ENCODE measurements around the gene PLPPR1.
"Not testable (repeated sequence)": the region's sequence is repeated elsewhere in the genome, so short reads cannot be mapped to it uniquely, and the experiment has no call there.

Gene PLPPR1

DNA sequence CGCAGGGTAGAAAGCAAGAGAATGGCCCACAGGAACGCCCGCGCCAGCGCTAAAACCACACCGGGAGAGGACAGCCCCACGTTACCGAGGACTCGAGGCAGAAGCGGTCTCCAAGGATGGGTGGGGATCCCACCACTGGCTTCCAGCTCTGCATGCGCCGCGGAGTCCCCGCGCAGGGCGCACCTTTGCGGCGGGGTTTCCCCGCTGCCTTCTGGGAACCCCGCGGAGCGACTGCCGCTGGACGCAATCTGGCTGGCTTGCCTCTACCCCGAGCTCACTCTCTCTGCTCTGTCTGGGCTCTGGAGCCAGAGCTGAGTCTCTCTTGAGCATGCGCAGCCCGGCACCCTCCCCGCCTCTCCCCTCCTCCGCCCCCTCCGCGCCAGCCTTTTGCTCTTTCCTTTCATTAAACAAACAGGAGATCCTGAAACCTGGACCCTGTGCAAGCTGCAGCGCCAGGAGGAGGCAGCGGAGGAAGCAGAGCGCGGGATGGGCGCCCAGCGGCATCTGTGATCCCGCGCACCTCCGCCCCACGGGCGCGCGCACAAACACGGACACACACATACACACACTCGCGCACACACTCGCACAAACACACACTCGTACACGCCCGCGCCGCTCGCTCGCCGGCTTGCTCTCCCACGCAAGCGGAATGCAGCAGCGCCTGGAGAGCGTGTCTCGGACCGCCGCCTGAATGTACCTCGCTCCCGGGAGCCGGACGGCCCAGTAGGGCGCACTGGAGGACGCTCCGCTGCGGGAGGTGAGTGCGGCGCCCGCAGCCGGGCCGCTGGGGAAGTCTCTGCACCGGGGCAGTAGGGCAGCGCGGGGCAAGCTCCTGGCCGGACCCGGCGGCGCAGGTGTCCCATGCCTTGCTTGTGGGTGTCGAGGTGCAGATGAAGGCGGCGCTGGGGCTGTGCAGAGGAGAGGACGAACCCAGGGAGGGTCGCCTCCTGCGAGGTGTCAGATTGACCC, at the start of gene PLPPR1:
Gene PLPPR1, plus strand, starts transcription at position 382 of the 969 bp plus-strand sequence.
- no peak for ATAC-seq

DNA sequence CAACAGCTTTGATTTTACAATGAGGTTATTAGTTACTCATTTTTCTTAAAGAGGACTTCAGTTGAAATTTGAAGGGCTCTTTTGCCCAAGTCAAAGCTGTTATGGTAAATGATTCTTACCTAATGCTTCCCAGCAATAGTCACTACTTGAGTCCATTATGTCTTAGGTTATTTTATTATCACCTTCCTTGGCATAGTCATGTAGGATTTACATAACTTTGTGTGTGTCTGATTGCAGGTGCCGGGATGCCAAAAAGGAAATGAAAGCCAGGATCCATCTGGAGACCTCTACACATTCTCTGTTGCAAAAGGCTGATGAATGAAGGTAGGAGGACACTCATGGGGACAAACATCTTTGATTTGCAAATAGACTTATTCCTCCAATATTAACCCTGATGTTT, 38.8 kb upstream of the PLPPR1 start:
- ATAC-seq = no peak

DNA sequence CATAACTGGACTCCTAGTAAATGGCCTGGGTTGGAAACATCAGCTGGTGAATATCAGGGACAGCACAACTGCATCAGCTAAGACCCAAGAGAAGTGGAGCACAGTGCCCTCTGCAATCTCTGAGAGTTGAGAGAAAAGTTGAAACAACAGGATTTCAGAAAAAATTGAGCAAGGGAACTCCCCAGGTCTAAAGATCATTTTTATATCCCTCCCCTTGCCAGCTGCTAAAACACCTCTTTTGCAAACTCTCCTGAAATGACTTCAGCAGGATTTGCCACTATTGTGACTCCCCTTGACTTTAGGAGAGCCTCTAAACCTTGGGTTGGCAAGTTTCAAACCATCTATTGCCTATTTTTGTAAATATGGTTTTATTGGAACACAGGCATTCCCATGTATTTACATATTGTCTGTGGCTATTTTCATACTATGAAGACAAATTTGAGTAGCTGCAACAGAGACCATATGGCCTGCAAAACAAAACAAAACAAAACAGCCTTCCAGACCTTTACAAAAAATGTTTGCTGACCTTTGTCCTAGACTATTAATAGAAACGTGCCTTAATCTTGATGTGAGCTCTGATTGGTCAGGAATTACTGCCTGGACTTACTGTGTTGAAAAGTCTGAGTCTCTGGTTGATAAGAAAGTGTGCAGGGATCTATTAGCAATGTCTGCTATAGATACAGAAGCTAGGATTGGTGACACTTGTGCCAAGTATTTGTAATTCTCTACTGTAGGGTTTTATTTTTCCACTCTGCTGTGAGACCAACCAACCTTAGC, 37.7 kb upstream of the PLPPR1 start:
- ATAC-seq = no peak

DNA sequence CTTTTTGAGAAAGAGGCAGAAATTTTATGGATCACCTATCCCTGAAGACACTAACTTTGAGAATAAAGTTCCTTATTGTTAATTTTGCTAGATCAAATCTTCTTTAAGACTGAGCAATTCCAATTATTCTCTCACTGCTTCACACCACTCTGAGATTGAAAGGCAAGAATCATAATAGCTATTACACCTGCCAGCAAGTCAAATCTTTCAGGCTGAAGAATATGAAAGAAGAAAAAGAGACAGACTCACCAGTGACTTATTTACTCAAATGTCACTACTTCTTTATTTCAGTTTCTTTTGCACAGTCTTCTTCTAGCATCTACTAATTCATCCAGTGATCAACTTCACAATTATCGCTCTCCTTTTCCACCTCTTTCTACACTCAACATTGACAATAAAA, 35.9 kb upstream of the PLPPR1 start:
- ATAC-seq = no peak

DNA sequence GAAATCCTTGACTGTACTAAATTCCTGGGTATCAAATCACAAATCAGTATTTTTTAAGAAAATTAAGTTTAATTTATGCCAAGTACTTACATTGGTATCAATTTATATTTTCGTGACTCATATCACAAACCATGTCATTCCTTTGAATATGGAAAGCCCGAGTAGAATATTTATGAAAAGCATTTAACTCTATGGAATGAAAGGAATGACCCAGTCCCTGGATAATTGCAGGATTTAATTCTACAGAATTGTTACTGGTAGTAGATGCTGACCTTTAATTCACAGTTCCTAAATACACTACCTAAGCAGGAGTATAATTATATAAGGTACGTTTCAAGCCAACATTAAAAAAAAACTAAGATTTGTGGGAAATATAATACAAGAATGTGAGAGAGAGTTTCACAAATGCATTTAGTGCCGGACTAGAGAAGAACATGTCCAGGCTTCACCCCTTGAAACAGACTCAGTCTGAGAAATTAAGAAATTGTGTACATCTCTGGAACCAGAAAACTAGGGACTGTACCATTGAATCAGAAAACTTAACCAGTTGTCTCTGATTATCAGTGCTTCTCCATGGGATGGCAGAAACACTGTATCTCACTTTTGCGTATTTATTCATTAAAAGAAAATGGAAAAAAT, 28.5 kb upstream of the PLPPR1 start:
- no peak for ATAC-seq

DNA sequence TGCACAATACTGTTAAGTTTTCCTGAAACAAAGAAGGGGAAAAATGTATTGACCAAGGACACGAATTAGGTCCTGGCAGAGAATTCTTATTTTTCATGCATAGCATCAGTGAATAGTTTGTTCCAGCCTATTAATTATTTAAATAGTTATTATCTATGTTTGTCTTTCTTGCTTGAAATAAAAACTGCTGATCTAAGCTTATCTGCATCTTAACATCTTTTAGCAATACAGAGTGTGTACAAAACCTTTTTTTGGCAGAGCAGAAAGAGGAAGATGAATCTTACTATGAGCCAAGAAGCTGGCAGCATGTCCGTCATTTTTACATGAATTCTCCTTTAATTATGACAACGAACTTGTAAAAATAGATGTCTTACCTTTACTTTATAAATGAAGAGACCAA, 23.3 kb upstream of the PLPPR1 start:
- no peak for ATAC-seq

DNA sequence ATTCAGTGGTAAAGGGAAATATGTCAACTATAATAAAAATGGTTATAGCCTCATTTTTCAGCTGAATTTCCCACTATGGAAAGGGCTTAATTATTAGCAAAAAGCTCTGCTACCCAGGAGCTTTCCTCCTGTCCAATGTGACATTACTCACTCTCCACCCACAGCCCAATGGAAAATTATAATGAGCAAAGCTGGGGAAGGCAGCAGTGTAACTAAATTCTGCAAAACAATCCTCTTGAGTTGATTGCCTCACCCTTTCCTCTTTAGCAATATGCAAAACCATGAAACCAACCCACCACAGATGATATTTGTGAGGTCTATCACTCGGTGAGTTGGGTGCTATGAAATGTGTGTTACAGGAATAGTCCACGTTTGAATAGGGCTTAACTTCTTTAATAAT, 14.0 kb upstream of the PLPPR1 start:
- ATAC-seq = no peak

DNA sequence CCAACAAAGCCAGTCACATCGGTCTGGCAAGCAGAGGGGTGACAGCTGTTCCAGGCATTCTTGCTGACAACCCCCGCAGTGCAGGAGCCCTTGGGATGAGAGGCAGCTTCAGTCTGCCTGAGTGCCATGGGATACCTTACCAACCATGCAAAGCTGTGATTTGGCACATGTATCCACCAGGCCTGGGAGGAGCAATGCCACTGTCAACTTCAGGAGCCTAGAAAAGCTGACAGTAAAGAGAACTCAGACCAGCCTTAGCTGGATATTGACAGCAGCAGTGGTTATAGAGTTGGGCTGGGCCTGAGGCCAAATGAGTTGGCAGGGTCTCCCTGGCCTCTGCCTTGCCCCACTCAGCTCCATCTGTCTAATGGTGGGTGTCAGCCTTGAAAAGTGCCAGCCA, 10.1 kb upstream of the PLPPR1 start:
- no peak for ATAC-seq

DNA sequence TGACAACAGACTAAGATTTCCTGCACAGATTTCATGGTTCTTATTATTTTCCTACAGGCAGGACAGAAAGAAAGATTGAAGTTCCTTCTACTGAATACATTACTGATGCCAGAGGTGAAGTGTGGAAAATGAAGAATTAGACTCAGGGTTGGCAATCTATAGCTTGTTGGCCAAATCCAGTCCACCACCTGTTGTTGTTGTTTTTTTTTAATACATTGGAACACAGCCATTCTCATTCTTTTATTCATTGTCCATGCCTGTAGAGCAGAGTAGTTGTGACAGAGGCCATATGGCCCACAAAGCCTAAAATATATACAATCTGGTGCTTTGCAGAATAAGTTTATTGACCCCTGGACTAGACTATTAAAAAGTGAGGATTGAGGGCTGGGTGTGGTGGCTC, 5.8 kb upstream of the PLPPR1 start:
- no peak for ATAC-seq

DNA sequence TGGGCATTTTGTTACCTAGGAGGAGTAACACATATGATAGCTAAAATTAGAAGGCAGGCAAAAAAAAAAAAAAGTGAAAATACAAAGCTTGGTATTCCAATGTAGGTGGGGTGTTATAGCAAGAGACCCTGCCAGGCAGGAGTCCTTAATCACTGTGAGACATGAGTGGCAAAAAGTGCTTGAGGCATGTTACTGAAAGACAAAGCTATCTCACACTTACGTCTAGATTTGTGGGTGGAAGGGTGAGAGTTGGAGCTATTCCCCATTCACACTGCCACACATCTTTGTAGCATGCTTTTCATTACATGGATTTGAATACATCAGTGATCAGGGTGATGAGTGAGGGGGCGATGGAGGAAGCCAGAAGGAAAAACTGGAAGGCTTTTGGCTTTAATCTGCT, 2.6 kb upstream of the PLPPR1 start:
- ATAC-seq = no peak

DNA sequence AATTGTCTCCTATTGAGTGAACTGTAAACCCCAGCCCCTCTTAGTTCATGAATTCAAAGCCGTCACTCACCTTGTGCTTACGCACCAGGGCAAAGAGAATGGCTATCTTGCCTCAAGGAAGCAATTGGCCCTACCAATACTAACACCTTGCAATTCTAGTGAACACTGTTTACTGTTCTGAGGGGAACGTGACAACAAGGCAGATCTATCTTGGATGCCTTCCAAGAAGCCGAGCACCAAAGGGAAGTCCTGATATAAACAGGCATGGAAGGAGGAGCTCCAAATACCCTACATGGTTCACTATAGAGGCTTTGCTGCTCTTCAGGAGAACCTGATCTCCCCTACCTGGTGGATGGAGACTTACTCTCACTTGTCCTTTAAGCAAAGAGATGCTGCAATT, 1.7 kb upstream of the PLPPR1 start:
- no peak for ATAC-seq

DNA sequence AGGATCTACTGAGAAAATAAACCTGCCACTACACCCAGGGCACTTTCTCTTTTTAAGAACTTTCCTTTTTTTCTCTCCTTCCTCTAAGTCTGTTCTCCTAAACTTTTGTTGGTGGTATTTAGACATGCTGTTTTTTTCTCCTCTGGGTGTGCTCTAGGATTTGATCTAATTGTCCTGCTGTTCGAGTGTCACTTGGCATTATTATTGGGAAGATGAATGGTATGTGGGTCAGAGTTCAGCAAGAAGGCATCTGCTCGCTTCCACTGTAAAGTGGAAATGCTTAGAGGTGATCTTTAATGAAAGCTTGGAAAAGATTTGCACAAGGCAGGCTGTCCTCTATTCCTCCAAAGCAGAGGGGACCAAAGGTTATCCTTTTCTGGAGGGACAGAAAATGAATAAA, 1.3 kb upstream of the PLPPR1 start:
- no peak for ATAC-seq

DNA sequence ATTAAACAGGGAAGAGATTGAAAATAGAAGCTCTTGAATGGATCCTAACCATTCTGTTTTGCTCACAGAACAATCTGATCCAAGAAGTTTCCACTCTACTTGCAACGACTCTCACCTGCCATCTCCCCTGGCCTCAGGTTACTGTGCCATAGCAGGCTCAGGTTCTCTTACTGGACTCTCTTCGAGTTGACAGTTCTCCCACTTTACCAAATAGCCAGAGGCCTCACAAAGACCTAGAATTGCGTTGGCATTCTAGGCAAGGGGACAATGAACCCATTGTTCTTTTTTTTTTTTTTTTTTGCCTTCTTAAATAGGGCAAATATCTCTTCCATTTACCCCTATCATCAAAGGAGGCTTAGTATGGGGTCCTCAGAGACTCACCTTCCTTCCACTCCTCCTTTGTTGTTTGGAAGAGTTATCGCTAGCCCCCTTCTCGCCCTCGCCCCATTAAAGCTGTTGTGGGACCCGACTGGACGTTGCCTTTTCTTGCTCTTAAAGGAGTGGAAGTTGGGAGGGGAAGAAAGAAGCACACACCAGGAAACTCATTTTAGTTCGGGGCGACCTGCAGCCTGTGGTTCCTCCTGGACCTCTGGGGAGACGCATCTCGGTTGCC, 688 bp upstream of the PLPPR1 start:
- no peak for ATAC-seq

DNA sequence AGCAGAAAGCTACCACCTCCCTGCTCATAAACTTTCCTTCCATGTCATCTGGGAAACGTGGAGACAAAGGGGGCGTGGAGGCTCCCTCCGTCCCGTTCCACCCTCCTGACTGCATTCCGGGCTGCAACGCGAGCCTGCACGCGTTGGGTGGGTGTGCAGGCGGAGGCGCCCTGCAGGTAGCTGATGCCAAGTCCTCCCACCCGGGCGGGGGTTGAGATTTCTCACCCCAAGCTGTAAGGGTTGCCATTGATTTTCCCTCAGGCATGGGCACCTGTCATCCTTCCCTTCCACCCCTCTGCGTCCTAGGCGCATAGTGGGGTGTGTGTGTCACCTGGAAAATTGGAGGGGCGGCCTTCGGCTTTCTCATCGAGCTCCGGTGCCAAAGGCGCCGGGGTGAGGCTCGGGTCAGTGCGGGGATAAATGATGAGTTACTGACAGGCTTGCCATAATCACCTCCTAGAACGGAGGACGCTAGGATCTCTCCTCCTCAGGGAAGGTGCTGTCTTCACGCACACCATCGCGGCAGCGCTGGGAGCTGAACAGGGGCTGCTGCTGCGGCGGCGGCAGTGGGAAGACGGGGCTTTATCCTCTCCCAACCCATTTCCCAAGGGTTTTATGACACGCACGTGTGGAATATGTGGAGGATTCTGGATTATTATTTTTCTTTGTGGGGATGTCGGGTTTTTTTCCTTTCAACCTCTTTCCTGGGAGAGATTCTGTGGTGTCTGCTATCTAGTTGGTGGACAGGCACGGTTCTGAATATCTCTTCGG, 973 bp downstream of the PLPPR1 start:
- no peak for ATAC-seq

DNA sequence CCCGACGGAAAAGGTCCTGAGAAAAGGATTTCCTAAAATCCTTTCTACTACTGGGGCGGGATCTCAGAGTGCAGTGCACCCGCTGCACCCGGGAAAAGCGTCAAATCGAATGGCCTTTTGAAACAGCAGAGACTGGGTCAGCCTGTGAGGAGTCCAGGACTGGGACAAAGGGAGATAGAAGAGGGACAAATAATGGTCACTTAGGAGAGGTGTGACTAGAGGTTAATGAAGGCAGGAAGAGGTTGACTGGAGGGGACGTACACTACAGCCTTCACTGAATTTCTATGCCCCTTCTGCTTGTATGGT, 1.5 kb downstream of the PLPPR1 start:
- ATAC-seq = no peak

DNA sequence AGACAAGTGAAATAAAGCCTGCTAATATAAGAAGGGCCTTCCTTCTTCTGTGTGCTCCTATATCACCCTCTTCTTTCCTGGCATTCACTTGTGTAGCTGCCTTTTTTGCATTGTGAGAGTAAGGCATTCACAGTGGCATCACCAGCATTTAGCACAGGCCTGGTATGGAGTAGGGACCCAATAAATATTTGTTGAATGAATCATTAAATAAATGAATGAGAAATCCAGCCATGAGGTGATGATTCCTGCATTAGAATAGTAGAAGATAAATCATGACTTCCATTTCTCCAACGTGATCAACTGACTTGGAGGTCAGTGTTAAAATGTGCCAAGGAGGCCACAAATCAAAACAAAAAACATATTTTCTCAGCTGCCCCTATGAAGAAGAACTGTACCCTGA, 3.9 kb downstream of the PLPPR1 start:
- ATAC-seq = no peak

DNA sequence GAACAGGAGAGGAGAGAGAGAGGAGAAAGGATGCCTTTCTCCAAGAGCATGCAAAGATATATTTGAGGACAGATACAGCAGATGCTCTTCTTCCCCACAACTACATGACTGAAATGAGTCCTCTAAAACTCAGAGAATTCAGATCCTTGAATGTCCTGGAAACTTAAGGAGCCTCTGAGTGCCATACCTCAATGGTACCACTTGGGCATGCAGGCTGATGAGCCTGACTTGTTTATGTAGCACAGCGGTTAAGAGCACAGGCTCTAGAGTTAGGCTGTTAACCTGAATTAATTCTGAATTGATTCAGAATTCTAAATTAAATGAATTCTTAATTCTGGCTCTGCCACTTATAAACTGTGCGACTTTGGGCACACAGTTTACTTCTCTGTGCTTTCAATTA, 5.7 kb downstream of the PLPPR1 start:
- ATAC-seq = no peak

DNA sequence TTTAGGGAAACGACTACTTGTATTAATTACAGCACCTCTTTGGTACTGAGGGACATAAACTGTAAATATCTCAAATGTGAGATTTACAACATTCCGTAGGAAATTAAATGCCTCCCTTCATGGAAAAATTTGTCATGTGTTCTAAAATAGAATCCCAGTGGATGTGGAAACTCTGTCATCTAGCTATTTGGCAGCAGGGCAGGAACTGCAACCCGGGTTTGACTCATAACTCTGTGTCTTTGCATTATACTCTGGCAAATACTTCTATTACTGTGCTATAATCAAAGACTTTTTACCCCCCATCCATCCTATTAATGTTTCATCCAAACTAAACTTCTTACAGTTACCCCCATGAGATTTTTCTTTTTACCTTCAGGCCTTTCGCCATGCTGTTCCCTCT, 6.6 kb downstream of the PLPPR1 start:
- ATAC-seq = no peak

DNA sequence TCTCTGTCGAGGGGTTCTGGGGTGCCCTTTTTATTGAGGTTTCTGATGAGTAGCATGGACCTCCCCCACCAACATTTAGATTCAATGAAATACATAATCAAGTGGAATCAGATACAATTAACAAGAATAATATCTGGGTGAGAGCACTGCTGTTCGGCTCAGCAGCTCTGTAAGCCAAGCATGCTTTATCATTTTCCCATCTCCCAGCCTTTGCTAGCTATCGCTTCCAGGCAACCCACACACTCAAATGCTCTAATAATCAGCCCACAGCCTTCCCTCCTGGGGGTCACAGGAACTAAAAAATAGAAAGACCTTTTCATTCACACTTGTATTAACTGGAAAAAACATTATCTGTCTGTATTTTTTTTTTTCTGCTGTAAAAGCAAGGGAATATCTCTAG, 8.9 kb downstream of the PLPPR1 start:
- no peak for ATAC-seq

DNA sequence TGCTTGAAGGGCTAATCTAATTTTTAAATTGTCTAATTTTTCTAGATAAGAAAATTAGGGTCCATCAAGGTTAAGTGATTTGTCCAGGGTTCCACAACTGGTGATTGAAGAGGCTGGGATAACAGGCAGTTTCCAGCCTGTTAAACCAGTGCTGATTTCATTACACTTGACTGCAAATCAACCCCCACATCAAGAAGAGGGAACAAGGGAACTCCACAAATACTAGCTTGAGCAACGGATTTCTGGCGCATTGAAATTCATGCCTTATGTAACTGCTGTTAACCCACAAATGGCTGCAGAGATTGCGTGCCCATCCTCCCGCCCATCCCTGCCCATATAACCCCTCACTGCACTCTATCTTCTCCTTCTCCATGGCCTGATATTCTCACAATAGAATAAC, 10.0 kb downstream of the PLPPR1 start:
- ATAC-seq = no peak

DNA sequence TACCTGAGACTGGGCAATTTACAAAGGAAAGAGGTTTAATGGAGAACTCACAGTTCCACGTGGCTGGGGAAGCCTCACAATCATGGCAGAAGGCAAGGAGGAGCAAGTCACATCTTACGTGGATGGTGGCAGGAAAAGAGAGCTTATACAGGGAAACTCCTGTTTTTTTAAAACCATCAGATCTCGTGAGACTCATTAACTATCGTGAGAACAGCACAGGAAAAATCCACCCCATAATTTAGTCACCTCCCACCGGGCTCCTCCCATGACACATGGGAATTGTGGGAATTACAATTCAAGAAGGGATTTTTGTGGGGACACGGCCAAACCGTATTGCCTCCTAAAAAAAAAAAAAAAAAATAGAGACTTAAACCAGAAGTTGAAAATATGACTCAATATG, 11.1 kb downstream of the PLPPR1 start:
- not testable (repeated sequence) for ATAC-seq

DNA sequence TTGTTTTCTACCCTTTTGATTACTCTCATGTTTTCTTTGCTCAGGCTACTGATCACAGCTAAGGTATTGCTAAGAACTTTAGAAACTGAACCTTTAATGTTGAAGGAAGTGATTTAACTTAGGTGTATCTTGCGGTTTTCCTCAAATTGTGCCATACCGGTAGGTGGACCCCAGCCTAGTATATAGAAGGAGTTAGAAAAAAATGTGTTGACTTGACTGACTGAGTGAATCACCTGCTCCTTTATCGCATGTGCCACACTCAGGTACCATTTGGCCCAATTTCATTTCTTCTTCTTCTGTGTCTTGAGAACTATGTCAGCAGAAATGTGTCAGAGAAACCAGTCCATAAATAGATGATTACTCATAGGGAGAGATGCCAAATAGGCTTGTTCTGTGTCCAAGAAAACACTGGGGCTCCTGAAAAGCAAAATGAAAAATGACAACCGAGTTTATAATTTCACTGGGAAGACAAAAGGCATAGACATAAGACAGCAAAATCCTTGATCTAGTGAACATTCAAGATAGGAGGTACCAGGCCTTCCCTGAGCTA, 19.4 kb downstream of the PLPPR1 start:
- ATAC-seq = no peak

Data from activated CD4-positive, CD25-positive, alpha-beta regulatory T cell treated with anti-CD3 and anti-CD28 coated beads, Interleukin-2, amount 50 U/mL, for 24 hours (primary cell).